Measurements from ENCODE around the gene MGLL.

The MGLL gene

DNA sequence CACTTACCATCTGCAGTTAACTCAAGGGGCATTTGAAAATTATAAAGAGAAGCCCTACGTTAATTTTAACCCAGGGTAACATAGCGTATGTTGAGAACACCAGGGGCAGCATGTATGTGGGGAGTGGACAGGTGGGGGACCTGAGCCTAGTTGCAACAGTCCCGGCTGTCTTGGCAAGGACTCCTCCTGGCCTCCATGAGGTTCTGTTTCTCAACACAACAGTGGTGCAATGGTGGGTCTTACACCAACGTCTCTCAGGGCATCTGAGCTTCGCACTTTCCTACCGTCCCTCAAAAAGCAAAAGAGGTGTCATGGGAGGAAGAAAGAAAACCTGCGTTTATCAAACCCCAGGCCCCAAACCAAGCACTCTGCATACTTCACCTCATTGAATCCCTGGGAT, 50.6 kb downstream of the MGLL start:
- DNase-seq, result no peak

DNA sequence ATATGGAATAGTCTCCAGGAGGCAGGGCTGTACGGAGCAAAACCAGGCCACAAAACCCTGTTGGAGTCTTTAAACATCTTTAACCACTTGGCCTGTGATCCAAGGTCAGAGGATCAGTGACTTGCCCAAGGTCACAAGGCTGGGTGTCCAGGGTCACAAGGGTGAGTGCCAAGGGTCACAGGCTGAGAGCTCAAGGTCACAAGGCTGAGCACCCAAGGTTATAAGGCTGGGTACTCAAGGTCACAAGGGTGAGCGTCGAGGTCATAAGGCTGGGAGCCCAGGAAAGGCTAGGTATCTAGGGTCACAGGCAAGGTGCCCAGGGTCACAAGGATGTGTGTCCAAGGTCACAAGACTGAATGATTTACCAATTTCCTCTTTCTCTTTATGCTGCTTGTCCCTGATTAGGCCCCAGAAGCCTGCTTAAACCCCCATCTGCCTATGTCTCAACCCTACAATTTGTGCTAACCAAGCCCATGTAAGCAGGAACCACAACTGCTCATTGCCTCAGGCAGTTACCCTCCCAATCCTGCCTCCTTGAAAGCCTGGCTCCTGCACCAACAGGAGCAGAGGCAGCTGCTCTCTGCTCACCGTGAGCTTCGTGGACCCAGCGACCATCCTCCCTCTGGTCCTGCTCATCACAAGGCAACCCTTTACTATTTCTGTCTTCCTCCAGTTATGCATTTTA, 51.5 kb downstream of the MGLL start:
- no peak for DNase-seq

DNA sequence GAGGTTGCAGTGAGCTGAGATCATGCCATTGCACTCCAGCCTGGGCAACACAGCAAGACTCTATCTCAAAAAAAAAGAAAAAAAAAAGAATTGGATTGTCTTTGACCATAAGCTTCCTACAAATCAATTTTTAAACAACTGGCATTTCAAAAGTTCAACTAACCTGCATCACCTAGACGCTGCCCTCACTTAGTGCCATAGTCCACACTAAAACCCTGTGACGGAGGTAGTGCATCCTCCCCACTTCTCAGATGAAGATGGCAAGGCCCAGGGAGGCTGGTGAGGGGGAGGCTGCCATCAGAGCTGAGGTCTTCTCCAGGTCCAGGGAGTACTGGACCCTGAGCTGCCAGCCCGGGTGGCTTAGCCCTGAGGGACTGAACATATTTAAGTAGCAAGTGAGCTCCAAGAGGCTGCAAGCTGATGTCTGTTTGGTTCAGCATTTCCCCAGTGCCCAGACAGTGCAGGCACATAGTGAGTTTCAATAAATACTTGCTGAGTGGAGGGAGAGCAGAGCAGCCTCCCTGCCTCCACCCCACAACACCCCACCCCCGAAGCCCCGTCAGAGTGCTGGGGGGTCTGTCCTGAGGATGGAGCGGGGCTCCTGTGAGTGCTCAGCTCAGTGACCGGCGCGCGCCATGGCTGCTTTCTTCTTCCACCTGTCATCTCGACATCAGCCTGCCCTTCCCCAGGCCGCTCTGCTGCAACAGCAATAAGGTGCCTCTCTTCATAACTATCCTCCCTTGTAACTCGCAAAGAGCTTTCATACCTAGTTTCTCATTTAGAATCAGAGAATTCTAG, 52.8 kb downstream of the MGLL start:
- no peak for DNase-seq

DNA sequence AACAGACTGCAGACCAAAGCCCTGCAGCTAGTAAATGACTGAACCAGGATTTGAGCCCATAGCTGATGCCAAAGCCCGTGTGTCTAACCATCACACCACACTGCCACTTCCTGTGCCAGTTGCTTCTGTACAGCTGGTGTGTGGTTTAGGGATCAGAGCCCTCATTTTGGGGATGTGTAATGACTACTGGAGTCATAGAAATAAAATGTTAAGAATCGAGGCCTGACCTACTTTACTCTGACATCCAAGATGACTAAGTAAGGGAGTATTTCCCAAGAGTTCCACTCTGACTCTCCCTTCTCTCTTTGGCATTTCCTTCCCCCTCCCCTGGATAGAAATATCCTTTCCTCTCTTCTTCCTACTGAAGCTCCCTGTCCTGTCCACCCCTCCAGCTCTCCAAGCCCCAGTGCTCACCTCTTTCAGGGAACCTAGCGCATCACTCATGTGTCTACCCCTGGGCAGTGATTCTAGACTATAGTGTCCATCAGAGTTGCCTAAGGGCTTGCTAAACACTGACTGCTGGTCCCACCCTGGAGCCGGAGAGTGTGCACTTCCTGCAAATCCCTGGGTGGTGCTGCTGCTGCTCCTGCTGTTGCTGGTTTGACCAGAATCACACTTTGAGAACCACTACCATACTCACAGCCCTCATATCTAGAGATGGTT, 53.8 kb downstream of the MGLL start:
- DNase-seq, result no peak

DNA sequence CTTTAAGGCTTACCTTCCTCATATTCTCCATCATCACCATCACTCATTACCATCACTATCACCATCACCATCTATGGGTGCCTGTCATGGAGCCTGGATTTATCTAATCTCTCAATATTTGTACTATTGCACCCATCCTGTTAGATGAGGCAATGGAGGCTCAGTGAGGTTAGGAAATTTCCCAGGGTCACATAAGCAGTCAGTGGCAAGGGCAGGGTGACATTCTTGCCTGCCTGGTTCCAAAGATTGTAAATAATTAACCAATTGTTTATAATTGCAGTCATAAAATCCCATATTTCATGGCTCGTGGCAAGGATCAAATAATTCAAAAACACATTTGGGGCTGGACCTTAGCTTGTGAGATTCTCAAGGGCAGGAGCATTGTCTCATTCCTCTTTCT, 55.2 kb downstream of the MGLL start:
- DNase-seq, result no peak

- DNase-seq, result no peak
Measured at GRCh38 chr3:127765735-127766134, 56.6 kb downstream of the MGLL start.

DNA sequence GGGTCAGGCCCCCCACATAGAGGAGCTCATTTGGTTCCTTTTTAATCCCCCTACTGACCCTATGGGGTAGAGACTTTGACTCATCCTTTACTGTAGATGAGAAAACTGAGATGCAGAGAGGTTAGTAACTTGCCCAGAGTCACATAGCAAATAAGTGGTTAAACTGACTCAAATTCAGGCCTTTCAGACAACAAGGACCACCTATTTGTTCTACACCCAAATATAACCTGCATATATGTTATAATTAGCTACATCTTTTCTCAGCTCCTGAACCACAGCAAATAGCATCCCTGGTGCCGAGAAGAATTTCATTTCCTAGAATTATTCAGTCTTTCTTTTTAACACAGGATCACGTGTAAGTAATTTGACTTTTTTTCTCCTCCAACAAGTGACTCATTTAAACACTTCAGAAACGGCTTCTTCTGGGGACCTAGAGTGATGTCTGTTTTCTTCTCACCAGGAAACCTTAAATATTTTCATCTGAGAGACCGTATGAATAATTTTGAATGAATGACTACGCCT, 57.4 kb downstream of the MGLL start:
- no peak for DNase-seq

DNA sequence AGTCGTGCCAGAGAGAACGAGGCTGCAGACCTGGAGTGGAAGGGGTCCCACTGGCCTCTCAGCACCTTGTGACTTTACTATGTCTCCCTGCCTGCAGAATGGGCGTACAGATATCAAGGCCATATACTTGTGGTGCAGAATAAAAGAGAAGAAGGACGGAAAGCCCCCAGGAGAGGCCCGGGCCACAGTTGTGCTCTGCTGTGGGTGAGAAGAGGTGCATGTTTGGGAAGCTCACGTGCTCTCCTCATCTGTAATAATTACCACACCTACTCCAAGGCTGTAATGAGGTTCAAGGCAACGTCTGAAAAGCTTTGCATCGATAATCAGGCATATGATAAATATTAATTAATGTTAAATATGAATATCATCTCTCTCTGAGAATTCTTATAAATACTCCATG, 58.0 kb downstream of the MGLL start:
- DNase-seq, result no peak

DNA sequence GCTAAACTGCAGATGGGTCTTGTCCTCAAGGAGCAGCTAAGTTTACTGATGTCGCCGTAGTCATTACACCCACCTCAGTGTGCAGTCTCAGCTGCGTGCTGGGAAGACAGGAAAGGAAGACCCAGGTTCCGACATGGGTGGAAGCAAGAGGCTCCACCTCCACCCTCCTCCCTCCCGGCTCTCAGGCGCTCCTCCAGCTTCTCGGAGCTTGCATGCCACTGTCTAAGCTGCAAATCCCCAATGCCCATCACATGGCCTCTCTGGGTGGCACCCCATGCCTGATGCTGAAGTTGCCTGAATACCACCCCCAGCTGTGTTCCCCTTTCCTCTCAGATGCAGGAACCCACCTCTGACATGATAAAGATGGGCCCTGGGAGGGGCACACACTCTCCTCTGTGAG, 58.5 kb downstream of the MGLL start:
- DNase-seq, result no peak

- no peak for DNase-seq
Measured at GRCh38 chr3:127763337-127763736, 59.0 kb downstream of the MGLL start.

DNA sequence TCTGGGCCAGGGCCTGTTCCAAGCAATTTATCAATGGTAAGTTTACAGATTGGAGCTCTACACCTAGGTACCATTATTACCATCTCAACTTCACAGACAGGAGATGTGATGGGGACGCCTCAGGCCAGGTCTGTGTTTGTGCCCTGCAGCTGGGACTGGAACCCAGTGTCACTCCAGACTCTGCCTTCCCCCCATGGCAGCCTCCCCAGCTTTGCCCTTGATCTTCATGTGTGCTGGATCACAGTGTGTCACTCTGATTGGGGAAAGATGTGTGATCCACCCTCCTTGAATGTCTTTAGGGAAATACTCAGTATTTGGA, 59.6 kb downstream of the MGLL start:
- DNase-seq, result no peak

DNA sequence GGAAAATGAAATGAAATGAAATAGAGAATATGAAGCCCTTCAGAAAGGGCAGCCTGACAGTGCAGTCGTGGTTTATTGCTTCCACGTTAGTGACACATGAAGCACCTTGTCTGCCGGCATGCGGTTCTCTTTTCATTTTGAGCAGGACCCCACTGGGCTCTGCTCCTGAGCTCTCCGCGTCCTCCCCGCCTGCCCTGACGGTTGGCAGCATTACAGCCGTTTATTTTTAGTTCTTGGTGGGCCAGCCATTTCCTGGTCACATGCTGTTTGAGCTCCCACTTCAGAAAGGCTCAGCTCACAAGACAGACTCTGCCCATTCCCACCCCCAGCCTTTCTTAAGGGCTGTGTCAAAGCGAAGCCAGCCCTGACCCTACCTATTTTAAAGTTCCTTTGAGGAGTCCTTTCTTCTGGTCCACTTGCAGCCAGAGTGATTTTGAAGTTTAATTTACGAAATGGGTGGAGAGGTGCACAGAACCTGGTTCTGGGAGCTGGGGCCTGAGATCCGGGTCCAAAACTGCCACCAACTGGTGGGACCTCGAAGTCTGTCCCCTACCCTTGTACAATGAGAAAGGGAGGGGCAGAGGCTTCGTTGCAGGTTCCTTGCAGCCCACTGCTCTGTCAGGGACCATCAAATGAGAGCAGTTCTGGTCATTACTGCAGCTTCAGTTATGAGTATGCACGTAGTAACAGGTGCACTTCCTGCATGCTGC, 60.1 kb downstream of the MGLL start:
- DNase-seq, result no peak

- DNase-seq, result no peak
Measured at GRCh38 chr3:127761441-127761801, 60.9 kb downstream of the MGLL start.

DNA sequence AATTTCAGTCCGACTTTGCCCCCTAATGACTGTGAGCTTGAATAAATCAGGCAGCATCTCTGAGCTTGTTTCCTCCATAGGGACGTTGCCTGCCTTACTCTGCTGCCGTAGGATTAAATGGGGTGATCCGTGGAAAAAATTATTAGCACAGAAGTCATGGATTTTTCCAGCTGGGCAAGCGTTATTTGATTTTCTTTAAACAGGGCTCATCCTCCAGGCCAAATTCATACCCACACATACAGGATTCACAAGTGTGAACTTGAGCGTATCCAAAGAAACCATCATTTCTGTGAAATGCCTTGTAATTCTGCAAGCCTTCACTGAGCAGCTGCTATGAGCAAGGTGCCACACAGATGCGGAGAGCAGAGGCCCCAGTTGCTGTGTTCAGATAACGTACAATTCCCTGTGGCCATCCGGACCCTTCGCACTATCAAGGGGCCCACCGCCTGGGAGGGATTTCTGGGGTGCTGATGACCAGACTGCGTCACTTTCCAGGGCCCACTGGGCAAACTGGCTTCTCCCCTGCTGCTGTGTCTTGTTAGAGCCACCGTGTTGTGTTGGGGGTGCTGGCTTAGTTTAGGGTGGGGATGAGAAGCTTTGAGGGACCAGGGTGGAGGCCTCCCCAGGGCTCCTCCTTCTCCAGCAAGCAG, 61.4 kb downstream of the MGLL start:
- DNase-seq, result no peak

- DNase-seq, result no peak
Measured at GRCh38 chr3:127760361-127760760, 62.0 kb downstream of the MGLL start.

- DNase-seq, result no peak
Measured at GRCh38 chr3:127759826-127760225, 62.5 kb downstream of the MGLL start.

GRCh38 chr3:127758013-127758412, 64.3 kb downstream of the MGLL start:
- no peak for DNase-seq

GRCh38 chr3:127755305-127755681, 67.0 kb downstream of the MGLL start:
- DNase-seq, result no peak

DNA sequence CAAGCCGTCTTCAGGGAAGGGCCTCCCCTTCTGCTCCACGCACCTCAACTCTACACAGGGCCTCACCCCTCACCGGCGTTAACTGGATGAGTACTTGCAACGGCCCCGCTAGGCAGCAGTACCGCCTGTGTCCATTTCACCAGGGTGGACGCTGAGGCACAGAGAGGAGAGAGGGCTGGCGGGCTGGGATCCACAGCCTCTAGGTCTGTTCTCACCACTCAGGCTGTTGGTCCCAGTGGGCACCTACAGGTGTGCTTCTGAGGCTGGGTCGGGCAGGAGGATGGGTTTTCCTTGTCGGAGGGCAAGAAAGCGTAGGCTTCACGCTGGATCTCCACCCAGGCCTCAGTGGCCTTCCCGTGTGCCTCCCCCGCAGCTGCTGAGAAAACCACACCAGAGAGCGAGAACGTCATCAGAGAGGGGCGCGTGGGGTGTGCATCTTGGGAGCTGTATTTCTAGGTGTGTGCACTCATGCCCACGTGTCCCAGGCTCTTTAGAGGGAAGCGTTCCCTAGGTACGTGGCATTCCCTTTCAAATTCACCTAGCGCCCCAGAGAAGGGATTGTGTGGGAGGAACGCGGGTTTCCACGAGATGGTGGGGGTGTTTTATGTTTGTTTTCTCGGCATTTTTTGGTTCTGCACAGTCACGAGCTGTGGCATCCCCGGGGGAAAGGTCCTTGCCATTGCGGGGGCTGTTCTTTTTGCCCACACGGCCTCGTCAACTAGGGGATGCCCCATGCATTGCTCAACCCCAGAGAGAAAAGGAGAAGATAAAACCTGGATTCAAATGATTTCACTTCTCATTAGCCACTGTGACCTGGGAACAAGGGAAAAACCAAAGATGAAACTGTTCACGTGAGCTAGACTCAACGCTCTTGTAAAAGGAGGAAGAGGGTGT, 67.7 kb downstream of the MGLL start:
- DNase-seq, result no peak

DNA sequence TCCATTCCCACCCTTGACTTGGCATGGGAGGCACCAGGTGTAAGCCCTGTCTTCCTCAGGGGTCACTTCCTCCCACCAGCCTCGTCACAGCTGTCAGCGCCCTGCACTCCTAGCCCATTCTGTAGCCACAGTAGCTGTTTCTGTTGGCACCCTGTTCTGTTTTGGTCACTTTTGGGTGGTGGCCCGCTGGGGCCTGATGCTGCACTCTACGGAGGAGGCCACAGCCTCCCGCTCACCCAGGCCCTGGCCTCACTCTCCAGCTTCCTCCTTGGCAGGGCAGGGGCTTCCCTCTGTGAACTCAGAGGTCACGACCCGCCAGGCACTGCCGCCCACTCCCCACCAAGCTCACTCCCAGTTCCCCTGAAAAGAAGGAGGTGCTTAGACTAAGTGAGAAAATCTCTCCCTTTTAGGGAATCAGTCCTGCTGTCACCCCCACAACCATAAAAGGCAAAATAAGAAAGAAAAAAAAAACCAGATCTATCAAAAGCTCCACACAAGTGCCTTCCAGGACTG, 68.4 kb downstream of the MGLL start:
- DNase-seq, result no peak

DNA sequence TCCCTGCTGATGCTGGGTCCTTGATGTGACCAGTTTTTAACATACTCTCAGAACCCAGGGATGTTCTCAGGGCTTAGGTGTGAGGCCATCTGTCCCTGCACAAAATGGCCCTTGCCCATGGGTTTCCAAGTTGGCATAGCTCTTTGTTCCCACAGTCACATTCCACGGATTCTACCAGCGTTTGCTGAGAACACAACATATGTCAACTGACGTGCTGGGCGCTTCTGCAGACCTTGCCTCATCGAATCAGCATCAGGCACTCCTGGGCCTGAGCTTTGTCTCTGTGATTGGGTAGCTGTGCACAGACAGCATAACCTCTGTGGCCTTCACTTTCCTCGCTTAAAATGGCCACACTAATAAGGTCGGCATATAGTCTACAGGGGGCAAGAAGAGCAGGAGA, 69.0 kb downstream of the MGLL start:
- DNase-seq, result no peak

GRCh38 chr3:127751782-127752181, 70.5 kb downstream of the MGLL start:
- DNase-seq, result no peak
